ENCODE measurements around the gene ARRDC4. TPM values are rescaled to one million over a fixed set of nuclear protein-coding genes. Genes with fewer than 3 reads are reported as not detected.

ARRDC4 gene
- total RNA-seq, 1 donor from 2014 or later: 29.7 TPM

GRCh38 chr15:97966924-97967620 is 6.6 kb downstream of the ARRDC4 start:
- Histone ChIP-seq H3K27ac (no peak overlapping the region), H3K4me3 (no peak overlapping the region), H3K4me1 (peaks cover 0 to 6% of the 10 kb centered on the region in 2 donors), H3K9me3 (no peaks in the 10 kb centered on the region), H3K36me3 (peaks cover 21 to 40% of the 10 kb centered on the region in 2 donors), H3K27me3 (no peaks in the 10 kb centered on the region)
- TF ChIP-seq CTCF (IDR thresholded peaks at IDR 0.05): no peak
- intact Hi-C loops (cut with DNase I): no loop called here
- DNase-seq (ENCODE audit: low spot score in 2 of 2): no peak

DNA sequence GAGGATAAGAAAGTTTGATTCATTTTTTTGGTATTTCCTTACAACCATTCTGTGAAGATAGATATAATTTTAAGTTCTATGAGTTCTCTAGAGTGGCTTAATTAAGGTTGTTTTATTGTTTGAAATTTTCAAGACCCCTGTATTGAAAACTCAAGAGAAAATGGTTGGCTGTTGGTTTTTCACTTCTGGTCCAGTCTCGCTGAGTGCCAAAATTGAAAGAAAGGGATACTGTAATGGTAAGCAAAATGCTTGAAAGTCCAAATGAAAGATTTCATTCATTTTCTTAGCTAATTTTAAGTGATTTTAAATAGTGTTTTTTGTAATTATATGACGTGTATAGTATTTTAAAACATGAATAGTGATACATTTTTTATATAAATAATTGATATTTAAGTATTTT is 7.4 kb downstream of the ARRDC4 start:
- intact Hi-C loops (cut with DNase I): no loop called here
- DNase-seq (ENCODE audit: low spot score in 2 of 2): no peak
- Histone ChIP-seq H3K36me3 (peaks cover 21 to 47% of the 10 kb centered on the region in 2 donors), H3K27ac (no peak overlapping the region), H3K4me1 (peaks cover 0 to 6% of the 10 kb centered on the region in 2 donors), H3K4me3 (no peak overlapping the region), H3K27me3 (no peaks in the 10 kb centered on the region), H3K9me3 (no peaks in the 10 kb centered on the region)
- no peak for TF ChIP-seq CTCF (IDR thresholded peaks at IDR 0.05)

GRCh38 chr15:97968380-97968779 is 7.9 kb downstream of the ARRDC4 start:
- peaks cover 0 to 6% of the 10 kb centered on the region in 2 donors for H3K4me1 ChIP-seq
- no peak overlapping the region for H3K4me3 ChIP-seq
- intact Hi-C loops (cut with DNase I): no loop called here
- H3K27ac ChIP-seq: no peak overlapping the region
- no peak for DNase-seq (ENCODE audit: low spot score in 2 of 2)
- H3K27me3 ChIP-seq: no peaks in the 10 kb centered on the region
- H3K36me3 ChIP-seq: peaks cover 21 to 52% of the 10 kb centered on the region in 2 donors
- no peak for TF ChIP-seq CTCF (IDR thresholded peaks at IDR 0.05)
- H3K9me3 ChIP-seq: no peaks in the 10 kb centered on the region

DNA sequence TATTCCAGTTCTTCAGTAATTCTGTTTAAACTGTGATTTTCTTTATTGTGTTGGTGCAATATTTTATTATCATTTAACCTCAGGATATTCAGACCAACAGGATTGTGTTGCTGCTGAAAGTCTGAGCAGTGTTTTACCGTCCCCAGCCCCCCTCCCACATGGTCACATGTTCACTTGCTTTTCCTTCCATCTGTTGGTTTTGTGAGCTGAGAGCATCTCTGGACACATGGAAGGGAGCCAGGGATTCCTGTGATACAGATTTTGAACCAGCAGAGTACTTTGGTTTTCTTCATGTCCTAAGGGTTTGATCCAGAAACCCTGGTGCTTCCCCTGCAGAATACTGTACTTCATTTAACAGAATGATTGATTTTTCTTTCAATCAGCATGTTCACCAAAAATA is 11.9 kb downstream of the ARRDC4 start:
- intact Hi-C loops (cut with DNase I): no loop called here
- peaks cover 21 to 51% of the 10 kb centered on the region in 2 donors for H3K36me3 ChIP-seq

GRCh38 chr15:97976129-97976528 is 15.6 kb downstream of the ARRDC4 start:
- intact Hi-C loops (cut with DNase I): no loop called here
- Histone ChIP-seq H3K27ac (no peak overlapping the region), H3K36me3 (peaks cover 7 to 28% of the 10 kb centered on the region in 2 donors), H3K9me3 (no peaks in the 10 kb centered on the region), H3K4me1 (no peaks in the 10 kb centered on the region), H3K4me3 (no peak overlapping the region), H3K27me3 (no peaks in the 10 kb centered on the region)
- no peak for DNase-seq (ENCODE audit: low spot score in 2 of 2)
- TF ChIP-seq CTCF (IDR thresholded peaks at IDR 0.05): no peak

More for the DNA sequence above, 11.9 kb downstream of the ARRDC4 start:
- no peak for TF ChIP-seq CTCF (IDR thresholded peaks at IDR 0.05)
- Histone ChIP-seq H3K27me3 (no peaks in the 10 kb centered on the region), H3K9me3 (no peaks in the 10 kb centered on the region), H3K27ac (no peak overlapping the region), H3K4me3 (no peak overlapping the region), H3K4me1 (peaks cover 0 to 6% of the 10 kb centered on the region in 2 donors)
- no peak for DNase-seq (ENCODE audit: low spot score in 2 of 2)
